K562 (cell line): ENCODE measurements around the gene LGALS7. TPM values are rescaled to one million over a fixed set of nuclear protein-coding genes. Genes with fewer than 3 reads are reported as not detected.

Experiments used
- ATAC-seq: fragments of 200-7000 bp; cut with Tn5 transposase; 3 replicates; pipeline ENCODE4 v1.9.1; 2020; ENCODE audit warnings: moderate library complexity
- BruUV-seq: library from RNA; stranded (reverse); fragments of 400-500 nt; replicated peaks from 2 replicates; lab custom pipeline; 2021; lab: Mats Ljungman, UMichigan
- CTCF ChIA-PET: fragments of 300-600 bp; formaldehyde crosslinking; extraction: SDS; loops from one replicate; lab custom pipeline; 2021; ENCODE audit warnings: low intra/inter-chr PET ratio; lab: Yijun Ruan, JAX
- POLR2A ChIA-PET: fragments of 300-600, 350-650 bp; sonication (Branson Sonifier 250); formaldehyde crosslinking; extraction: SDS; loops from one replicate; lab custom pipeline; 2021; ENCODE audit warnings: antibody characterized with exemption, inconsistent platforms; lab: Yijun Ruan, JAX
- DNase-seq, 4 experiments: peaks; one replicate each; pipeline versions ENCODE4 v3.0.0 to v3.0.0-alpha.2; 2011 to 2018; ENCODE audit warnings: low spot score in 3 of 4, mixed read lengths in 3 of 4; ENCODE audit errors: extremely low read depth in 1 of 4
- FAIRE-seq: peaks from 2 replicates; lab custom pipeline; 2011; peaks lifted over from hg19 to GRCh38; lab: Jason Lieb, UNC
- H2AFZ ChIP-seq: 2 replicates; pipeline ENCODE4 v1.6.0; 2011; ENCODE audit warnings: low read depth, low read length, control low read depth, inconsistent platforms
- H3K27ac ChIP-seq: fragments of 200-600 bp; 3 replicates; pipeline ENCODE4 v1.8.0; 2011; ENCODE audit warnings: low read depth, mild to moderate bottlenecking, control low read depth, inconsistent platforms, low read length, moderate library complexity, mixed read lengths; ENCODE audit errors: extremely low read depth
- H3K27me3 ChIP-seq, 2 experiments: fragments of 300-600 bp in 1 of 2; 2 replicates in 1 of 2; 3 replicates in 1 of 2; pipeline versions ENCODE4 v1.6.0 to v1.8.0; 2011; ENCODE audit warnings: inconsistent platforms in 2 of 2, low read length in 2 of 2, mild to moderate bottlenecking in 1 of 2, mixed read lengths in 1 of 2, moderate library complexity in 1 of 2; ENCODE audit not compliant: control insufficient read depth in 2 of 2, insufficient read depth in 2 of 2
- H3K36me3 ChIP-seq: fragments of 300-600 bp; 3 replicates; pipeline ENCODE4 v1.8.0; 2011; ENCODE audit warnings: mild to moderate bottlenecking, low read length, inconsistent platforms; ENCODE audit not compliant: control insufficient read depth, insufficient read depth
- H3K4me1 ChIP-seq, 2 experiments: fragments of 200-600 bp in 1 of 2; replicated peaks in 1 of 2; 2 replicates in 1 of 2; 3 replicates in 1 of 2; pipeline versions ENCODE4 v1.5.1 to v1.8.0; 2011; ENCODE audit warnings: inconsistent platforms in 2 of 2, low read length in 2 of 2, mild to moderate bottlenecking in 1 of 2, mixed read lengths in 1 of 2, moderate library complexity in 1 of 2; ENCODE audit not compliant: control insufficient read depth in 2 of 2, insufficient read depth in 2 of 2
- H3K4me2 ChIP-seq: 2 replicates; pipeline ENCODE4 v1.6.1; 2011; ENCODE audit warnings: low read length, control low read depth, inconsistent platforms, mixed read lengths; ENCODE audit not compliant: insufficient read depth
- H3K4me3 ChIP-seq: fragments of 200-600 bp; sonication (generic), shearing (Covaris generic); 2 replicates; pipeline ENCODE4 v1.5.1; 2016; ENCODE audit warnings: control low read depth, inconsistent platforms
- H3K79me2 ChIP-seq: fragments of 200-600 bp; 3 replicates; pipeline ENCODE4 v1.8.0; 2011; ENCODE audit warnings: low read length, inconsistent platforms; ENCODE audit not compliant: control insufficient read depth, insufficient read depth
- H3K9ac ChIP-seq, 2 experiments: 2 replicates each; pipeline versions ENCODE4 v1.6.0 to v1.6.1; 2011; ENCODE audit warnings: low read depth in 2 of 2, low read length in 2 of 2, control low read depth in 1 of 2, inconsistent platforms in 1 of 2, mild to moderate bottlenecking in 1 of 2, mixed read lengths in 1 of 2; ENCODE audit not compliant: insufficient read depth in 1 of 2
- H3K9me1 ChIP-seq: one replicate; pipeline ENCODE4 v1.6.0; 2011; ENCODE audit warnings: inconsistent platforms, mild to moderate bottlenecking, low read length, moderate library complexity; ENCODE audit not compliant: control insufficient read depth, insufficient read depth
- H3K9me3 ChIP-seq: replicated peaks from 2 replicates; pipeline ENCODE4 v1.5.1; 2011; ENCODE audit warnings: low read depth, low read length, inconsistent platforms; ENCODE audit not compliant: control insufficient read depth, insufficient read depth
- H4K20me1 ChIP-seq: replicated peaks from 2 replicates; pipeline ENCODE4 v1.6.1; 2011; ENCODE audit warnings: low read length, inconsistent platforms, mixed read lengths; ENCODE audit not compliant: control insufficient read depth, insufficient read depth
- GTF2F1 ChIP-seq: IDR thresholded peaks from 2 replicates; pipeline ENCODE4 v1.6.1; 2011; ENCODE audit warnings: low read depth, low read length, improper control_type of control experiment
- JUN ChIP-seq, 2 experiments: sonication (generic) in 1 of 2; formaldehyde crosslinking in 1 of 2; IDR thresholded peaks; 2 replicates each; pipeline versions ENCODE4 v1.6.1 to v1.8.0; 2012 to 2022; ENCODE audit warnings: borderline replicate concordance in 2 of 2, mild to moderate bottlenecking in 2 of 2, improper control_type of control experiment in 1 of 2, low read depth in 1 of 2, low read length in 1 of 2, missing genetic modification reagents in 1 of 2
- NCOA6 ChIP-seq: fragments of 450-650 bp; IDR thresholded peaks from 2 replicates; pipeline ENCODE4 v1.6.1; 2017; ENCODE audit warnings: mild to moderate bottlenecking
- PATZ1 ChIP-seq: fragments of 250-450 bp; sonication (Bioruptor Pico); IDR thresholded peaks from 2 replicates; pipeline ENCODE4 v1.5.0; 2020; ENCODE audit warnings: mild to moderate bottlenecking, borderline replicate concordance
- POU5F1 ChIP-seq: fragments of 150-350 bp; IDR thresholded peaks from 2 replicates; pipeline ENCODE4 v1.6.1; 2014; ENCODE audit warnings: borderline replicate concordance, low read length, low read depth, mild to moderate bottlenecking; ENCODE audit not compliant: partially characterized antibody
- PURB ChIP-seq: sonication (generic); formaldehyde crosslinking; IDR thresholded peaks from 2 replicates; pipeline ENCODE4 v1.9.0; 2021; ENCODE audit warnings: low read depth, mild to moderate bottlenecking, missing genetic modification reagents
- SMARCB1 ChIP-seq: IDR thresholded peaks from 2 replicates; pipeline ENCODE4 v1.6.1; 2011; ENCODE audit warnings: improper control_type of control experiment, low read depth; ENCODE audit not compliant: insufficient read length
- TAF9B ChIP-seq: fragments of 450-650 bp; IDR thresholded peaks from 2 replicates; pipeline ENCODE4 v1.6.1; 2018; ENCODE audit warnings: mild to moderate bottlenecking; ENCODE audit not compliant: partially characterized antibody
- ZFPM2 ChIP-seq: fragments of 250-450 bp; sonication (Bioruptor Pico); IDR thresholded peaks from 2 replicates; pipeline ENCODE4 v1.5.1; 2022; ENCODE audit warnings: mild to moderate bottlenecking
- ZNF551 ChIP-seq: fragments of 250-450 bp; sonication (Bioruptor Pico); IDR thresholded peaks from 2 replicates; pipeline ENCODE4 v1.5.0; 2021; ENCODE audit warnings: mild to moderate bottlenecking, moderate library complexity
- WGBS: fragments of 100-300 bp; shearing (Covaris generic); methylation state at CpG from one replicate; pipeline ENCODE4 v1.1.6; 2016; ENCODE audit warnings: low coverage, mixed read lengths; ENCODE audit not compliant: insufficient coverage; ENCODE audit errors: missing lambda C conversion rate; 5-methylcytosine and 5-hydroxymethylcytosine counted together
- in situ Hi-C: fragments of 300-500 bp; cut with MboI; formaldehyde crosslinking; loops from 4 replicates; pipeline ENCODE4 v1.15.0; 2018; ENCODE audit warnings: inconsistent platforms, mixed read lengths
- intact Hi-C: fragments of 100-400 bp; cut with micrococcal nuclease; formaldehyde crosslinking; loops from 2 replicates; pipeline ENCODE4 v1.14.2; 2022
- polyA plus RNA-seq, 8 experiments: library from polyadenylated mRNA; depleted of rRNA in 4 of 8; stranded (reverse) in 5 of 8; unstranded in 3 of 8; fragments of >200 nt; fragmentation: Nextera tagmentation in 2 of 8; fragmentation: Illumina TruSeq in 1 of 8; extraction: Ambion mirVana in 2 of 8; extraction: Trizol in 1 of 8; gene quantifications; 2 replicates each; pipeline versions ENCODE4 v1.2.1 to v1.2.3, GENCODE V29; 2011 to 2014; ENCODE audit warnings: inconsistent platforms in 1 of 8, missing spikeins in 1 of 8
- total RNA-seq, 7 experiments: library from RNA; depleted of rRNA in 6 of 7; stranded (reverse); fragments of >200 nt in 6 of 7; fragmentation: Illumina TruSeq in 2 of 7; extraction: Trizol in 2 of 7; gene quantifications; 2 replicates each; pipeline versions ENCODE4 v1.2.1 to v1.2.3, GENCODE V29; 2011 to 2021; ENCODE audit warnings: low replicate concordance in 1 of 7
- TF ChIP-seq, protein P1 (sequence below): fragments of 450-650 bp; IDR thresholded peaks from 2 replicates; pipeline ENCODE4 v1.6.1; 2016; ENCODE audit warnings: borderline replicate concordance
- TF ChIP-seq, protein P2 (sequence below): sonication (generic); formaldehyde crosslinking; IDR thresholded peaks from 2 replicates; pipeline ENCODE4 v1.8.0; 2022; ENCODE audit warnings: mild to moderate bottlenecking, low read depth, missing genetic modification reagents

Gene LGALS7
- total and polyA plus RNA-seq, 9 of the 15 experiments (the other 6 are each of a cell fraction or from before 2014, with no cell fraction given): not detected

DNA sequence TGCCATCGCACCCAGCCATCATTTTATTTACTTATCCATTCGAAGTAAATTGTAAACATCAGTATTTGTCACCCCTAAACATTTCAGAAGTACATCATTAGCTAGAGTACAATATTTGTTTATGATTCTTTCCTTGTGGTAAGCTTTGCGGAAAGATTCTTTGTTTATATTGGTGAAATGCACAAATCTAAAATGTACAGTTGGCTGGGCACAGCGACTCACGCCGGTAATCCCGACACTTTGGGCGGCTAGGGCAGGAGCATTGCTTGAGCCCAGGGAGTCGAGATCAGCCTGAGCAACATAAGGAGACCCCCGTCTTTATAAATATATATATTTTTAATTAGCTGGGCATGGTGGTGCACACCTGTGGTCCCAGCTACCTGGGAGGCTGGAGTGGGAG is 25.8 kb upstream of the LGALS7 start:
- Histone ChIP-seq H3K9me3 (no peaks in the 10 kb centered on the region), H3K9ac (no peak overlapping the region), H3K4me1 (peaks cover 0 to 3% of the 10 kb centered on the region in 2 experiments; a peak in 1 of 5 replicates), H4K20me1 (no peaks in the 10 kb centered on the region), H3K27me3 (0 out of 5 replicates have a peak, but pooled peaks cover 0 to 7% of the 10 kb centered on the region in 2 experiments), H3K36me3 (no peaks in the 10 kb centered on the region), H3K9me1 (no peaks in the 10 kb centered on the region), H3K27ac (no peak overlapping the region), H2AFZ (no peak overlapping the region), H3K4me2 (no peak overlapping the region), H3K4me3 (no peak overlapping the region), H3K79me2 (no peaks in the 10 kb centered on the region)
- no peak for DNase-seq
- no peak for TF ChIP-seq PATZ1 (CRISPR knock-in tag)
- TF ChIP-seq NCOA6: no peak
- TF ChIP-seq, protein P1, sequence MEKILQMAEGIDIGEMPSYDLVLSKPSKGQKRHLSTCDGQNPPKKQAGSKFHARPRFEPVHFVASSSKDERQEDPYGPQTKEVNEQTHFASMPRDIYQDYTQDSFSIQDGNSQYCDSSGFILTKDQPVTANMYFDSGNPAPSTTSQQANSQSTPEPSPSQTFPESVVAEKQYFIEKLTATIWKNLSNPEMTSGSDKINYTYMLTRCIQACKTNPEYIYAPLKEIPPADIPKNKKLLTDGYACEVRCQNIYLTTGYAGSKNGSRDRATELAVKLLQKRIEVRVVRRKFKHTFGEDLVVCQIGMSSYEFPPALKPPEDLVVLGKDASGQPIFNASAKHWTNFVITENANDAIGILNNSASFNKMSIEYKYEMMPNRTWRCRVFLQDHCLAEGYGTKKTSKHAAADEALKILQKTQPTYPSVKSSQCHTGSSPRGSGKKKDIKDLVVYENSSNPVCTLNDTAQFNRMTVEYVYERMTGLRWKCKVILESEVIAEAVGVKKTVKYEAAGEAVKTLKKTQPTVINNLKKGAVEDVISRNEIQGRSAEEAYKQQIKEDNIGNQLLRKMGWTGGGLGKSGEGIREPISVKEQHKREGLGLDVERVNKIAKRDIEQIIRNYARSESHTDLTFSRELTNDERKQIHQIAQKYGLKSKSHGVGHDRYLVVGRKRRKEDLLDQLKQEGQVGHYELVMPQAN: no peak
- TF ChIP-seq GTF2F1: no peak
- no peak for TF ChIP-seq SMARCB1
- no peak for TF ChIP-seq POU5F1
- TF ChIP-seq TAF9B: no peak
- TF ChIP-seq, protein P2, sequence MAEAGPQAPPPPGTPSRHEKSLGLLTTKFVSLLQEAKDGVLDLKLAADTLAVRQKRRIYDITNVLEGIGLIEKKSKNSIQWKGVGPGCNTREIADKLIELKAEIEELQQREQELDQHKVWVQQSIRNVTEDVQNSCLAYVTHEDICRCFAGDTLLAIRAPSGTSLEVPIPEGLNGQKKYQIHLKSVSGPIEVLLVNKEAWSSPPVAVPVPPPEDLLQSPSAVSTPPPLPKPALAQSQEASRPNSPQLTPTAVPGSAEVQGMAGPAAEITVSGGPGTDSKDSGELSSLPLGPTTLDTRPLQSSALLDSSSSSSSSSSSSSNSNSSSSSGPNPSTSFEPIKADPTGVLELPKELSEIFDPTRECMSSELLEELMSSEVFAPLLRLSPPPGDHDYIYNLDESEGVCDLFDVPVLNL: no peak
- TF ChIP-seq PURB (CRISPR knock-in tag): no peak
- TF ChIP-seq ZNF551 (CRISPR knock-in tag): no peak
- TF ChIP-seq ZFPM2: no peak
- TF ChIP-seq JUN (IDR thresholded peaks at IDR 0.05; ENCODE audit: borderline replicate concordance, low read depth, low read length): no peak
- TF ChIP-seq JUN (CRISPR knock-in tag; IDR thresholded peaks at IDR 0.05; ENCODE audit: borderline replicate concordance): no peak
- ChIA-PET CTCF (no interaction called here), POLR2A (interaction anchor here (0.7 to 1.3 kb wide), 3 partner anchors 14 to 502 kb away, joined by 3 to 4 read pairs (median 4); partner anchors contain the start of gene LGALS4)
- in situ Hi-C loops (no loop called here), intact Hi-C loops (no loop called here)
- no peak for FAIRE-seq
- no TSS peak for BruUV-seq
- ATAC-seq: no peak
- WGBS: 57% methylated on average over 10 of the region's 10 CpGs
